H4 (cell line): ENCODE data around the gene CRB2. TPM values are rescaled to one million over a fixed set of nuclear protein-coding genes. Genes with fewer than 3 reads are reported as not detected.

Experiments
- DNase-seq: peaks from one replicate; pipeline ENCODE4 v3.0.0-alpha.2; 2015; ENCODE audit warnings: low spot score
- total RNA-seq: library from RNA; depleted of rRNA; stranded (reverse); fragments of >200 nt; shearing (Covaris generic); gene quantifications from 2 replicates; pipeline ENCODE4 v1.2.3, GENCODE V29; 2014; rRNA removed

Gene CRB2
- not detected in 2 replicates for total RNA-seq

DNA sequence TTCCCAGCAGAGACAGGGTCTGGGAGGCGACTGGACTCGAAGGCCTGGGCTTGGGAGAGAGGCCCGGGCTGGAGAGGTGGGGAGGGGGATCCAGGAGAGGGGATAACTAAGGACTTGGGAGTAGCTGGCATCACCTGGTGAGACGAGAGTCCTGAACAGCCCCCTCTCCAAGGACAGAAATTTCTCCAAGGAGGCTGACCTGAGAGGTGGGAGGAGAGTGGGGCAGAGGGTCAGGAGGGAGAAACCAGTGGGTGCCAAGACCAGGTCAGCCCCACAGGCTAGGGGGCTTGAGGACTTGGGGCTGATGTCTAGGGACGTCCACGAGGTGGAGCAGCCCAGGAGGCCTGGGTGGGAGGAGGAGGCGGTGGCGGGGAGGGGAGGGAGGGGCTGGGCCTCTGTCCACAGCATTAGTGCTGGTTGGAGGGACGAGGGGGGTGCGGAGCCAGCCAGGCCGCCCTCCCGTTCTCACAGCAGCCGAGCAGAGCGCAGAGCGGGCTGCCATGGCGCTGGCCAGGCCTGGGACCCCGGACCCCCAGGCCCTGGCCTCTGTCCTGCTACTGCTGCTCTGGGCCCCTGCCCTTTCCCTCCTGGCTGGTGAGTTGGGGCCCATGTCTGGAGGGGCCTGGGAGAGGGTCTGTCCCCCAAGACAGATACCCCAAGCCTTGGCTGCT, at the start of gene CRB2:
CRB2 (plus strand) TSS at position 437 of the 671 bp plus-strand sequence; CDS start at position 501, 64 bp downstream.
- no peak for DNase-seq

DNA sequence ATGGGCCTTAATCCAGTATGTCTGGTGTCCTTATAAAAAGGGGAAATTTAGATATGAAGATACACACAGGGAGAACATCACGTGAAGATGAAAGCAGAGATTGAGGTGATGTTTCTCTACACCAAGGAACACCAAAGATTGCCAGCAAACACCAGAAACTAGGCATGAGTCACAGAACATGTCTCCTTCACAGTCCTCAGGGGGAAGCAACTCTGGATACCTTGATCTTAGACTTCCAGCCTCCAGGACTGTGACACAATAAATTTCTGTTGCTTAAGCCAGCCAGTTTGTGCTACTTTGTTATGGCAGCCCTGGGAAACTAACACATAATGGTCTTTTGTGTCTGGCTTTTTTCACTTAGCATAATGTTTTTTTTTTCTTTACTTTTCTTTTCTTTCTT, 46.4 kb upstream of the CRB2 start:
- DNase-seq: no peak

DNA sequence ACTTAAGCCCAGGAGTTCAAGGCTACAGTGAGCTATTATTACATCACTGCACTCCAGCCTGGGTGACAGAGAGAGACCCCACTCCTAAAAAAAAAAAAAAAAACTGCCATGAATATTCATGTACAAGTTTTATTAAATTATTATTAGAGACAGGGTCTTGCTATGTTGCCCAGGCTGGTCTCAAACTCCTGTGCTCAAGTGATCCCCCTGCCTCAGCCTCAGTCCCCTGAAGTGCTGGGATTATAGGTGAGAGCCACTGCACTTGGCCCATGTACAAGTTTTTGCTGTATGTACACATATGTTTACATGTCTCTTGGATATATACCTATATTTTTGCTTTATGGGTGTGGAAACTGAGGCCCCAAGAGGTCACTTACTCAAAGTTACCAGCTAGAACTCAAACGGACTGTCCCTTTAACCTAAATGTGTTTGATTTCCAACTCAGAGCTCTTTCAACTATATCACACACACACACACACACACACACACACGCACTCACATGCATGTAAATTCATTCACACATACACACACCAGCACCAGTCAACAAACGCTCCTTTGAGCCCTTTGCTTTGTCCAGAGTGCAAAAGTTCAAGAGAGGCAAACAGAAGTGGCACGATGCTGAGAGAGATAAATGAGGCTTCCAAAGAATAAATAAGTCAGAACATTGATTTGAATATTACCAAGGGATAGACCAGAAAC, 45.3 kb upstream of the CRB2 start:
- no peak for DNase-seq

DNA sequence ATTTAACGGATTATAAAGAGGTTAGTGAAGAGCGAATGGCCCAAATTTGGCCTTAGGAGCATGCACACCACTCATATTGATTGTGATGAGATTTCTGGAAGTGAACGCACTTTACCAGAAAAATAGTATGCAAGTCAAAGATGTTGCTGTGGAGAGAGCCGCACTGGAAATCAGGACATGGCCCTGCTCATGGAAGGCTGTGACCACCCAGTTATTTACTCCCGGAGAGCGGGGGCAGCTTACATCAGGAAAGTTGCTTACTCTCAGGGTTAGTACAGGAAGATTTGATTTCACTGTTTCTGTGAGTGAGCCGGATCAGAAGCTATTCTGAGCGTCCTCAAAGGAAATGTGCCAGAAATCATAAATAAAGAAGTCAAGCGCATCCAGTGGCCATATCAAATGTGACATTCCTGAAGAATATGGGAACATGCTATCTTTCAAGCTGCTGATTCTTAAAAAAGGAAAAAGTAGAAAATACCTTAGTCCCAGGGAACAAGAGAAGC, 44.7 kb upstream of the CRB2 start:
- no peak for DNase-seq

DNA sequence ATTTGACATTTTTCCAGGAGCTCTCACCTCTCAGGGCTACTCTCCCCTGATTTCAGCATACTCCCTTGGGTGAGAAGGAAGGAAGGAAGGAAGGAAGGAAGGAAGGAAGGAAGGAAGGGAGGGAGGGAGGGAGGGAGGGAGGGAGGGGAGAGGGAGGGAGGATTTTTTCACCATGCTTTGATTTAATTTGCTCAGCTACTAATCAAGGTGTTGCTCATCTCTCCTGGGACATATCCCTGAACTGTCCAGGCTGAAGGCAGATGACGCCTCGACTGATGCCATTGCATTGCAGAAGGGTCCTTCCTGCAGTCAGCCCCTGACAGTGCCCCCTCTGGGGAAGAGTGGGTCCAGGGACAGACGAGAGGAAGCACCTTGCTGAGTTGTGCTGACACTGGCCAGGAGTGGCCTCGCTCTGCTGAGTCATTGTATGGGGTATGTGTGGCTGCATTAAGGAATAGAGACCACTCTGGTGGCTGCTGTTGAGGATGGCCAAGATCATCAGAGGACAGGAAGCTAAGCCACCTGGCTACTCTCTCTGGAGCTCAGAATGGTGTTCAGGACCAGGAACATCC, 43.6 kb upstream of the CRB2 start:
- no peak for DNase-seq

DNA sequence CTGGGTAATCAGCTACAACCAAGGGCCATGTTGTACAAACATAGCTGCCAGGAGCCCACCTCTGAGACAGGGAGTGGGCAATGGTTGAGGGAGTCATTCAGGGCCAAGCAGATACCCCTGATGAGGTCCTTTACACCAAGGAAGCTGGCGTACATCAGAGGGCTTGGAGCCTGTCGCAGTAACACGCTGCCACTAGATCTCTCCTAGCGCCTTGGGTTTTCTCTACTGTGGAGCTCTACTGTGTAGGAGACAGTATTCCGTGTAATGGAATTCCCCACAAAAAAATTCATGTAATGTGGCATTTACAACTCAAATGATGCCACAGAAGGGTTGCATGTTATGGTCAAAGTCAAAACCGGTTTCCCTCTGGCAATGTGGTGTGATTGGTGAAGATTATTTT, 41.4 kb upstream of the CRB2 start:
- DNase-seq: no peak

DNA sequence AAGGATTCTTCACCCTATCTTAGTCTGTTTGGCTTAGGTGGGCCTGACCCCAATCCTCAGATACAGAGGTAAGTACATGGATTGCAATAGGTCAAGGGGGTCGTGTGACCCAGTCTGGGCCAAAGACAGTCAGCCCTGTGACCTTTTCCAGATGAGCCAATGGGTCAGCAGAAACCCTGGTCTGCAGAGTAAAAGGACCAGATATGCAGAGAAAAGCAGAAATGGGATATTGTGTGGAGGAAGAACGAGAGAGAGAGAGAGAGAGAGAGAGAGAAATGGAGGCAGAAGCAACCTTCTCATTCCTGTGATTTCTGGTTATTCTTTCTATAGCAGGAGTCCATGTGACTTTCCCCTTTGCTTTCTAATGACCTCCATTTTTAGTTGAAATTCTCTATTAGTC, 40.4 kb upstream of the CRB2 start:
- DNase-seq: no peak

DNA sequence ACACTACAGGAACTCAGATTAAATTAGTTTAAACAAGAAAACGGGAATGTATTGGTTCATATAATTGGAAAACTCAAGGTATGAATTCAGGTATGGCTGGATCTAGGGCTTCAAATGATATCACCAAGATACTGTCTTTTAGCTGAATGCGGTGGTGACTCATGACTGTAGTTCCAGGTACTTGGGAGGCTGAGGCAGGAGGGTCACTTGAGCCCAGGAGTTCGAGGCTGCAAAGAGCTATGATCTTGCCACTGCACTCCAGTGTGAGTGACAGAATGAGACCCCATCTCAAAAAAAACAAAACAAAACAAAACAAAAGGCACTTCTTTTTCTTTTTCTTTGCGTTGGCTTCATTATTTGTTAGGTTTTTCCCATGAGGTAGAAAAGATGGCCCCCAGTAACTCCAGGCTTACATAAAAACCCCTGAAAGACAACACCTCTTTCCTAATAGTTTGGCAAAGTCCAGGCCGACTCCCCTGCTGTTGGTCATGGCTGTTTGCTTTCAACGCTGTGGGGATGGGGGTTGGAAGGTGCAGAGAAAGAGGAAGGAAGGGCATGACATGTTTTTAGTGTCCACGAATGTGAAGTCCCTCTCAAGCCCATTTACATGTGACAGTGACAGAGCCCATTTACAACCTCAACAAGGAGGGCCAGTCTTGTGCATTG, 39.8 kb upstream of the CRB2 start:
- DNase-seq: no peak

DNA sequence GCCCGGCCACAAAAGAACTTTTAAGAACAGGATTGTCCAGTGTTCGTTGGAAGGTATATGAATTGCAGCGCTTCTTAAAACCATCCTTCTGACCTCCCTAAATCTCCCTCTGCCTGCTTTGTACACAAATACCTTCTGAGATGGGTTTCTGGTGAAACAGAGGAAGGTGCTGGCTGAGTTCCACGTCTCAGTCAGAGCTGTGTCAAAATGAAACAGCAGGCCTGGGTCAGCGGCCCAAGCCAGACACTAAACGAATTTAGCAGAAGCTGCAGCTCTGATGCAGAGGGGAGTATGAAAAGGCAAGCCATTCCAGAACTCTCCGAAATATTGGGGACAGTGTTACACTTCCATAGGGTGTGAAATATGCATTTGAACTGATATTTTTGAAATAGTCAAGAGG, 37.8 kb upstream of the CRB2 start:
- no peak for DNase-seq

DNA sequence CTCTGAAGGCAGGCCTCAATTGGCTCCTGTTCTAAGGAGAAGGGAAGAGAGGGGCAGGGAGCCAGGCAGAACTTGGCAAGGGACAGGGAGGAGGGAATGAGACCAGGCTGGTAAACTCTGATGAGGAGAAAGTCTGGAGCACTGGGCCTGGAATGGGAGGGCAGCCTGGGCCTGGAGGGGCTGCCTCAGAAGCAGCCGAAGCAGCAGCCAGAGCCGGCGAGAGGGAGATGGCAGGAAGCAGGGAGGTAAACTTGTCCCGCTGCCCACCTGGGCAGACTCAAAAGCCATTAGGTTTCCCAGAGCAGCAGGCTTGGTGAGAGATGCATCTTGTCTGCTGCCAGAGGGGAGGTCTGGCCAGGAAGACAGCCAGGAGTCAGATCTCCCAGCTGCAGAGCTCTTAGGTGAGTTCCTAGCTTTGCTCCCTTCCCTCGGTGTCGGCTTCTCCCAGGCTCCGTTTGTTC, 37.0 kb upstream of the CRB2 start:
- DNase-seq: no peak

DNA sequence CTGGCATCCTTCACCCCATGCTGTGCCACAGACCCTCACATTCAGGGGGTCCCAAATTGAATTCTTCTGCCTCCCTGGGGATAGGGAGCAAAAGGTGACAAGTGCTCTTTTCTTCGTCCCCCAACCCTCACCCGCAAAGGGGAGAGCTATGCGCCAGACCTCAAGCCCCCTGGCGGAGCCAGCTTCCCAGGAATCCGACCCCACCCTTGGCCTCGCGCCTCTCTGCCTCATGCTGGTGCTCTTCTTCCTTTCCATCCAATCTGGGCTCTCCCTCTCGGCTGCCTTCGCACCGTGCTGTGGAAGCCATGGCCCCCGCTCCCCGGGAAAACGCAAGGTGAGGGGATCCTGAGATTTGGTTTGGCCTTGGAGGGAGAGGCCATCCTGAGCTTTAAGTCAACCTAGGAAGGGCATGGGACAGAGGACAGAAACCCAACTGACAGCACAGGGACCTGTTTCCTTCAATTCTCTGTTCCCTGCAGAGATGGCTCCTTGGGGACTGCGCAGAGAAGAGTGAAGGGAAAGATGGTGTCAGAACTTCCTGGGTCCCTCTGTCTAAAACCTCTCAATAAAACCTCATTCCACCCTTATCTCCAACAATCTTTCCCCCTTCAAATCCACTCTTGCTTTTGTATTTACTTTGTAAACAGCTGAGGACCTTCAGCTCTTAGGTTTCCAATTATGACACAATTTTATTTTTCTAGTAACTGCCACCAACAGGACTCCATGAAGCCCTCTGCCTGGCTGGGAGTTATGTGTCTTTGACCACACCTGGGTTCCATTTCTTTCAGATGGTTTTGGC, 36.3 kb upstream of the CRB2 start:
- no peak for DNase-seq

DNA sequence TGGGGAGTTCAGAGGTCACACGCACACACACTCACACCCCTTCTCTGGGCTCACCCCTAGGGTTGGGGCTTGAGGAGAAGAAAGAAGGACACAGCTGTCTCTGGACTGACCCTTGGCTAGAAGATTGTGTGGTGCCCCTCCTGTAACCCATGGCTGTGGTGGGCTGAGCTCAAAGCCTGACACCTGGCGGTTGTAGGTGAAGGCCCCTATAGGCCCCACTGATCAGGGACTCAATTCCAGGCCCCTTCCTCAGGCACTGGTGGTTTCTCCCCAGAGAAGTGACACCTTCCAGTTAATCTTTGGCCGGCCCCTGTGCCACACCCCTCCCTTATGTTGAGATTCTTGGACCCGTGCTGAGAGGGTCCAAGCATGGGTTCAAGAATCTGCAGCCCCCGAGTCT, 35.2 kb upstream of the CRB2 start:
- DNase-seq: no peak

DNA sequence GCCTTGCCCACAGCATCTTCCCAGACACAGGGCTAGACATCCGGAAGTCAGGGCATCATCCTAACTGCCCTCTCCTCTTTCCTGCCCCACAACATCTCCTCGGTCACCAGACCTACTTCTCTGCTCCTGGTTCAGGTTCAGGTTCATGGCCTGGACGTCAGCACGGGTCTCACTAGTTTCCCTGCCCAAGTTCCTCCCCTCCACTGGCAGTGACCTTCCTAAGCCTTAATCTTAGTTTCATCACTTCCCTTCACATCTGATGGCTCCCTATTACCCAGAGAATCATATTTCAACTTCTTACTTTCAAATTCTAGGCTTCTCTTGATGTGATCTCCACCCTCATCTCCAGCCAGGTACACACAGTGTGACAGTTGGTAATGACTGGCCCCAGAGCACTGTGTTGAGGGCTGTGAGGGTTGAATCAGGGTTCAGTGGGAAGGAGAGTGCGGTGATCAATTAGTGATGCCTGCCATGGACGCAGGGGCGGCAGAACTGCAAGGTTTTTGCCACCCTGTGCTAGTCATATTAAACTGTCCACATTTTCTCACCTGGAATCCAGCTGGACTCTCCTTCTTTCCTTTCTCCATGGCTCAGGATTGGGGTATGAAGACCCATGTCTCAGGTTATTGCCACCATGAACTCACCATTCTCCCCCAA, 34.3 kb upstream of the CRB2 start:
- DNase-seq: no peak

DNA sequence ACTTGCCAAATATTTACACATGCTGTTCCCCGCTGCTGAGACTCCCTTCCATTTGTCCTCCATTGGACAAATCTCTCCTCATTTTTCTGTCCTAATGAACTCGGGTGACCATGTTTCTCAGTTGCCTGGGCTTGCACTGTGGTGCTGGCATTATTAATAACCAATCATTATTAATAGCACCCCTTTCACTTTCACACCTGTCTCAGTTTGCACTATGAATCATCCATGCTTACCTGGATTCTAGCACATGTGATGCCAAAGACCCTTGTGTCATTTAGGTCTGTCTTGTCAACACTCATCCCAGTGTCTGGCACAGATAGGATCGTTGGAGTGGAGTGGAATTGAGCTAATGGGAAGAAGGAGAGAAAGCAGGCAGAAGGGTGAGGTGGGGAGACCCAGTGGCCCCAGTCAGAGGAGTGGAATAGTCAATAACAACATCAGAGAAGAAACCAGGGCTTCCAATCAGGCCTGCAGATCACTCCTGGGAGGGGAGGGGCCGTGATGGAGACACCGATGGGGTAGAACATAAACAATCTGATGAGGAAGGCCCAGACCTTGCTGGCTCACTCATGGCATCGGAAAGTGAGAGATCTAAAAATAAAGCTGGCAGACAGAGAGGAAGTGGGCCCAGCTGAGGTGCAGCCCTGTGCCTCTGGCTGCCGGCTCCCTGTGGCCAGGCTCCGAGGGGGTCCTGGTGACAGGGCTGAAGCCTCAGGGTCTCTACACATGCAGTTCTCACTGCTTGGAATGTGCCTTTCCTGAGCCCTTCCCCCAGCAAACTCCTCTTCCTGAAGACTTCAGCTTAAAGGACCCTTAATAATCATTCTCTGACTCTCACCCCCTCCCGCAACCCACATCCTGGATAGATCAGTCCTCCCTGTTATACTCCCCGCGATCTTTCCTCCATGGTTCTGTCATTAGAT, 33.5 kb upstream of the CRB2 start:
- DNase-seq: no peak

DNA sequence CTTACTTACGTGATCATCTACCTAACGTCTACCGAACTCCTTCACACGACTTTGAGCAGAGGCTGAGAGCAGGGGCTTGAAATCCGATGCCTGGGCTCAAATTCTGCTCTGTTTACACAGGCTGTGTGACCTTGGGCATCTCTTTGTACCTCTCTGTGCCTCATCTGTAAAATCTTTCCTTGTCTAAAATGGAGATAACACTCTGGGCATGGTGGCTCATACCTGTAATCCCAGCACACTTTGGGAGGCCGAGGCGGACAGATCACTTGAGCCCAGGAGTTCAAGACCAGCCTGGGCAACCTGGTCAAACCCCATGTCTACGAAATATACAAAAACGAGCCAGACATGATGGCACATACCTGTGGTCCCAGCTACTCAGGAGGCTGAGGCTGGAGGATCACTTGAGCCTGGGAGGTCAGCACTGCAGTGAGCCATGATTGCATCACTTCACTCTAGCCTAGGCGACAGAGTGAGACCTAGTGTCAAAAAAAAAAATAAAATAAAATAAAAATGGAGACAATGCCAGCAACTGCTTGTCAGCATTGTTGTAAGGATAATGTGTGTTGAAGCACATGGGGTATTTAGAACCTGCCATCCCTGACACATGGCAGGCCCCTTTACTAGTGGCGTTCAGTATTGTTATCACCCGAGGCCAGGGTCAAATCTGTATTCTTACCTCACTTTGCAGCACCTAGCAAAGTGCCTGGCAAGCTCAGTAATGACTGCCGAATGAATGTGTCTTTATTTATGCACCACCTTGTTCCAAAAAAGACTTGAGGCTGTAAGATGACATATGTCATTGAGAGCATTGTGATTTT, 32.6 kb upstream of the CRB2 start:
- DNase-seq: no peak

DNA sequence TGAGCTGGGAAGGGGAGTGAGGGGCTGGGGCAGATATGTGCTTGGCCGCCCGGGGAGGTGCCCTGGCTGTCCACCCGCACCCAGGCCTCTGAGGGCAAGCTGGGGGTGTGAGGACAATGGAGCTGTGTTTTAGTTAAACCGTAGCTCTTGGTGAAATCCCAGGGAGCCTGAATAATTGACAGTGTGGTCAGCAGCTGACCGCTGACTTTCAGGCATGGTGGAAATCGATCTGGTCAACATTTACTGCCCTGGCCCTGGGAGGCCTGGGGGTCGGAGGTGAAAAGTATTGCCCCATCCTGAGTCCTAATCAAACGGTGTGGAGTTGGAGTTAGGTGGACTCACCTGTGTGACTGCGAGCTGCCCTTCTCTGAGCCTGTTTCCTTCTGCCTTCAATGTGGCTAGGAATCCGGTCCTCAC, 31.2 kb upstream of the CRB2 start:
- DNase-seq: no peak

DNA sequence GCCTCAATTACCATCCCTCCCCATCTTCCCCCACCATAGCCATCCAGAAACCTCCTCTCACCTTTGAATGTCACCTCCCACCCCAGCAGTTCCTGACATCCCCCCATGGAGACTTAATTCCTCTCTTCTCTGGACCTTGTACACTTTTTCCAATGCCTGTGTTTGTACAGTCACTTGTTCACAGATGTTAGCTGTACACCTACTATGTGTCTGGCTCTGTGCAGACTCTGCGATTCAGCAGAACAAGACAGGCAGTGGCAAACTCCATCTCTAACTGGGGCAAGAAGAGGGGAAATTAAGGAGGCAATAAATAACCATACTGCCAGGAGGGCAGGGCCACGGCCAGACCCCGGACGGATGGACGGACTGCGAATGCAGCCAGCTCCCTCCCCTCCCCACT, 29.8 kb upstream of the CRB2 start:
- no peak for DNase-seq

DNA sequence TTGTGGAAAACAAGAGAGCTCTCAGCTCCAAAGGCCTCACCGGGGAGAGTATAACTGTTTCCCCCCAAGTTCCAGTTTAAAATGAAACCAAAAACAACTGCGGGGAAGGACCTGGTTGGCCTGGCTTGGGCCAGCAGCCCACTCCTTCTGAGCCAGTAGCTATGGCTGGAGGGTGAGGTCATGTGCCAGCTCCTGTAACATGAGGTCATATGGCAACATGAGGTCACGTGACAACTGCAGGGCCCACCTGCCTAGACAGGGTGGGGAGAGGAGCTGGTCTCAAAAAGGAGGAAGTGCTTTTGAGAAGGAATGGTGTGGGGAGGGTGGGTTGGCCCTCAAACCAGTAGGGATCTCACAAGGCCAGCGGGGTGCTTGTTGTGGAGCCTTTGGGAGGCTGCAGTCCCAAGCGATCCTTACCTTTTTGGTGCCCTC, 29.3 kb upstream of the CRB2 start:
- no peak for DNase-seq

DNA sequence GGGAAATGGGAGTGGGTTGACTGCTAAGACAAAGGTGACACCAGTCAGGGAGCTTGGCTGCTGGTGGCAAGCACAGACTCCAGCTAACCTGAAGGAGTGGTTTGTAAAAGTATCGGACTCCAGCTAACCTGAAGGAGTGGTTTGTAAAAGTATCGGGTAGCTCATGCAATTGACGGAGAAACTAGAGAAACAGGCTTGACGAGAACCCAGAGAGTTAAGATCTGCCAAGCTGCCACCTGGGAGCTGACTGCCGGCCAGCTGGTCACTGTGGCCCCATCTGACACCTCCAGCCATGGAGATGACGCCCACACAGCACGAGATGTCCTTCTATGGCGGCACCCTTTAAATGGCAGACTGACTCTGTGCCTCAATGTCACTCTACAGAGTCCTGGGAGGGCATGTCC, 28.3 kb upstream of the CRB2 start:
- DNase-seq: no peak
